Measurements from ENCODE around the gene STXBP5. TPM values are rescaled to one million over a fixed set of nuclear protein-coding genes. Genes with fewer than 3 reads are reported as not detected.

Gene STXBP5
- total and polyA plus RNA-seq, 9 of the 15 experiments (the other 6 are each of a cell fraction or from before 2014, with no cell fraction given), result 23.3 to 172 (median 71.5) TPM

- TF ChIP-seq BCLAF1 (IDR thresholded peaks at IDR 0.05; ENCODE audit: borderline replicate concordance in 1 of 2, control insufficient read depth in 1 of 2, low read depth in 2 of 2, low read length in 1 of 2) (no peak), TBL1XR1 (IDR thresholded peaks at IDR 0.05; ENCODE audit: low read length in 2 of 2) (no peak), HOMEZ (CRISPR knock-in tag; IDR thresholded peaks at IDR 0.05) (no peak), ARID3A (IDR thresholded peaks at IDR 0.05; ENCODE audit: borderline replicate concordance, low read depth, low read length) (0 out of 2 replicates have a peak, but pooled peaks have one; percentile 35), IRF1 (CRISPR knock-in tag; IDR thresholded peaks at IDR 0.05; ENCODE audit: borderline replicate concordance) (no peak), FOXA3 (CRISPR knock-in tag; conservative IDR thresholded peaks at IDR 0.05 in 1 of 2, IDR thresholded peaks at IDR 0.05 in 1 of 2) (no peak), HNRNPL (IDR thresholded peaks at IDR 0.05; ENCODE audit: low read depth, low read length) (no peak), MYC (IDR thresholded peaks at IDR 0.05; ENCODE audit: low read depth, low read length) (no peak), MYC (CRISPR knock-in tag; IDR thresholded peaks at IDR 0.05; ENCODE audit: borderline replicate concordance, low read depth) (no peak), THRB (CRISPR knock-in tag; conservative IDR thresholded peaks at IDR 0.05) (no peak), KDM2B (CRISPR knock-in tag; IDR thresholded peaks at IDR 0.05) (no peak), CHD1 (IDR thresholded peaks at IDR 0.05; ENCODE audit: low read length) (no peak), SRF (CRISPR knock-in tag; IDR thresholded peaks at IDR 0.05) (no peak), ZNF146 (CRISPR knock-in tag; IDR thresholded peaks at IDR 0.05; ENCODE audit: unreplicated experiment) (no peak)
Measured at GRCh38 chr6:147382945-147383554, 178.8 kb downstream of the STXBP5 start (continued).

Measured in K562 (cell line).